IMR-90 (cell line): ENCODE data around the gene MEGF9. TPM values are rescaled to one million over a fixed set of nuclear protein-coding genes. Genes with fewer than 3 reads are reported as not detected.
"Not testable (repeated sequence)": the region's sequence is repeated elsewhere in the genome, so short reads cannot be mapped to it uniquely, and the experiment has no call there.

Experiments used
- ATAC-seq: fragments of 200-7000 bp; cut with Tn5 transposase; 2 replicates; pipeline ENCODE4 v1.9.1; 2020; ENCODE audit warnings: low read depth, mild to moderate bottlenecking, moderate library complexity
- BruUV-seq: library from RNA; stranded (reverse); fragments of 400-500 nt; replicated peaks from 2 replicates; lab custom pipeline; 2021; lab: Mats Ljungman, UMichigan
- CTCF ChIA-PET: fragments of 300-600 bp; formaldehyde crosslinking; extraction: SDS; loops from one replicate; lab custom pipeline; 2021; ENCODE audit warnings: antibody characterized with exemption; lab: Yijun Ruan, JAX
- POLR2A ChIA-PET: fragments of 300-600 bp; sonication (Branson Sonifier 250); formaldehyde crosslinking; loops from one replicate; lab custom pipeline; 2022; ENCODE audit warnings: antibody characterized with exemption; ENCODE audit not compliant: unreplicated experiment; lab: Charles Lee
- DNase-seq: peaks from one replicate; pipeline ENCODE4 v3.0.0; 2013
- H2AFZ ChIP-seq: replicated peaks from 2 replicates; pipeline ENCODE3; 2013; ENCODE audit warnings: low read length, mild to moderate bottlenecking; ENCODE audit not compliant: poor library complexity
- H2AK5ac ChIP-seq: 2 replicates; pipeline ENCODE4 v1.6.1; 2013; ENCODE audit warnings: low read depth, low read length, inconsistent platforms
- H2AK9ac ChIP-seq: replicated peaks from 2 replicates; pipeline ENCODE3; 2013; ENCODE audit warnings: mild to moderate bottlenecking, low read depth, low read length, moderate library complexity; ENCODE audit not compliant: poor library complexity
- H2BK120ac ChIP-seq: 2 replicates; pipeline ENCODE4 v1.6.1; 2013; ENCODE audit warnings: low read depth, low read length, inconsistent platforms
- H2BK15ac ChIP-seq: 3 replicates; pipeline ENCODE4 v1.6.1; 2013; ENCODE audit warnings: low read depth, low read length, inconsistent platforms
- H2BK20ac ChIP-seq: 2 replicates; pipeline ENCODE4 v1.6.1; 2013; ENCODE audit warnings: low read depth, mild to moderate bottlenecking, inconsistent platforms, low read length, moderate library complexity
- H2BK5ac ChIP-seq: 2 replicates; pipeline ENCODE4 v1.6.1; 2013; ENCODE audit warnings: mild to moderate bottlenecking, low read depth, low read length, inconsistent platforms; ENCODE audit not compliant: poor library complexity, severe bottlenecking
- H3K14ac ChIP-seq: replicated peaks from 2 replicates; pipeline ENCODE4 v1.6.1; 2013; ENCODE audit warnings: low read depth, low read length, inconsistent platforms
- H3K18ac ChIP-seq: 2 replicates; pipeline ENCODE4 v1.6.1; 2013; ENCODE audit warnings: low read depth, low read length, control low read depth
- H3K23ac ChIP-seq: 2 replicates; pipeline ENCODE4 v1.6.1; 2013; ENCODE audit warnings: low read depth, low read length, inconsistent platforms
- H3K27ac ChIP-seq: 2 replicates; pipeline ENCODE4 v1.5.1; 2013; ENCODE audit warnings: mild to moderate bottlenecking, control low read depth, low read length; ENCODE audit not compliant: insufficient read depth
- H3K27me3 ChIP-seq: 2 replicates; pipeline ENCODE4 v1.6.1; 2013; ENCODE audit warnings: low read length; ENCODE audit not compliant: control insufficient read depth, insufficient read depth
- H3K36me3 ChIP-seq: 2 replicates; pipeline ENCODE4 v1.6.1; 2013; ENCODE audit warnings: low read length, mixed read lengths; ENCODE audit not compliant: control insufficient read depth, insufficient read depth
- H3K4ac ChIP-seq: 2 replicates; pipeline ENCODE4 v1.6.1; 2013; ENCODE audit warnings: low read depth, low read length, inconsistent platforms
- H3K4me1 ChIP-seq: 2 replicates; pipeline ENCODE4 v1.6.1; 2013; ENCODE audit warnings: low read length, mixed read lengths; ENCODE audit not compliant: control insufficient read depth, insufficient read depth
- H3K4me2 ChIP-seq: 2 replicates; pipeline ENCODE4 v1.6.1; 2013; ENCODE audit warnings: low read depth, mild to moderate bottlenecking, control low read depth, low read length, moderate library complexity
- H3K4me3 ChIP-seq: 2 replicates; pipeline ENCODE4 v1.5.1; 2013; ENCODE audit warnings: low read depth, mild to moderate bottlenecking, control low read depth, low read length, moderate library complexity; ENCODE audit not compliant: insufficient read depth
- H3K56ac ChIP-seq: 2 replicates; pipeline ENCODE4 v1.6.1; 2013; ENCODE audit warnings: low read length, inconsistent platforms; ENCODE audit not compliant: insufficient read depth; ENCODE audit errors: extremely low read depth
- H3K79me1 ChIP-seq, 2 experiments: 2 replicates each; pipeline ENCODE4 v1.6.1; 2013; ENCODE audit warnings: low read length in 2 of 2, inconsistent platforms in 1 of 2, low read depth in 1 of 2
- H3K9ac ChIP-seq: 2 replicates; pipeline ENCODE4 v1.6.1; 2013; ENCODE audit warnings: low read depth, low read length, control low read depth
- H3K9me1 ChIP-seq: 2 replicates; pipeline ENCODE4 v1.6.1; 2013; ENCODE audit warnings: low read length, inconsistent platforms; ENCODE audit not compliant: insufficient read depth
- H3K9me3 ChIP-seq: 2 replicates; pipeline ENCODE4 v1.6.1; 2013; ENCODE audit warnings: low read length; ENCODE audit not compliant: control insufficient read depth, insufficient read depth
- H4K20me1 ChIP-seq: 2 replicates; pipeline ENCODE4 v1.6.1; 2013; ENCODE audit warnings: low read length, inconsistent platforms; ENCODE audit not compliant: insufficient read depth
- H4K5ac ChIP-seq: 2 replicates; pipeline ENCODE4 v1.6.1; 2013; ENCODE audit warnings: mild to moderate bottlenecking, low read depth, low read length, control low read depth
- H4K8ac ChIP-seq, 2 experiments: 2 replicates each; pipeline ENCODE4 v1.6.1; 2013; ENCODE audit warnings: low read depth in 2 of 2, low read length in 2 of 2, control low read depth in 1 of 2, inconsistent platforms in 1 of 2
- H4K91ac ChIP-seq: 2 replicates; pipeline ENCODE4 v1.6.1; 2013; ENCODE audit warnings: low read depth, low read length, inconsistent platforms; ENCODE audit not compliant: insufficient read depth
- WGBS, 2 experiments: methylation state at CpG; one replicate each; pipeline versions ENCODE4 v1.1.5 to v1.1.7; 2013; ENCODE audit warnings: missing lambda C conversion rate in 2 of 2; ENCODE audit not compliant: insufficient read length in 1 of 2; ENCODE audit errors: extremely low coverage in 2 of 2; 5-methylcytosine and 5-hydroxymethylcytosine counted together
- dilution Hi-C: fragments of 300-500 bp; cut with HindIII; formaldehyde crosslinking; loops from one replicate; pipeline ENCODE4 v1.14.3; 2018; ENCODE audit warnings: low sequenced_read_pairs; ENCODE audit not compliant: unreplicated experiment
- in situ Hi-C: fragments of 300-500 bp; cut with MboI; formaldehyde crosslinking; loops from 3 replicates; pipeline ENCODE4 v1.14.3; 2019; ENCODE audit warnings: low sequenced_read_pairs, inconsistent platforms, mixed read lengths
- intact Hi-C: fragments of 100-400 bp; cut with micrococcal nuclease; formaldehyde crosslinking; loops from 2 replicates; pipeline ENCODE4 v1.10.0; 2022
- polyA plus RNA-seq, 3 experiments: library from polyadenylated mRNA; depleted of rRNA; stranded (reverse); fragments of >200 nt; gene quantifications; 2 replicates each; pipeline ENCODE4 v1.2.3, GENCODE V29; 2012; ENCODE audit warnings: low replicate concordance in 1 of 3
- total RNA-seq: library from RNA; depleted of rRNA; stranded (reverse); fragments of >200 nt; gene quantifications from 2 replicates; pipeline ENCODE4 v1.2.3, GENCODE V29; 2012

Gene MEGF9
- total and polyA plus RNA-seq, 2 of the 4 experiments (the other 2 are of a cell fraction): 3.4 TPM

DNA sequence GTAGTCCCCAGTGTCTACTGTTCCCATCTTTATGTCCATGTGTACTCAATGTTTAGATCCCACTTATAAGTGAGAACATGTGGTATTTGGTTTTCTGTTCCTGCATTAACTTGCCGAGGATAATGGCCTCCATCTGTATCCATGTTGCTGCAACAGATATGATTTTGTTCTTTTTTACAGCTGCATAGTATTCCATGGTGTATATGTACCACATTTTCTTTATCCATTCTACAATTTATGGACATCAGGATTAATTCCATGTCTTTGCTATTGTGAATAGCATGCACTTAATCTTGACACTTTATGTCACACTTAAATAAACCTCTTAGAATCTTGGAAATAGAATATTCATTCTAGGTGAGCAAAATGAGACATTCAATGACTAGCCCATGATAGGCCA is 73.4 kb downstream of the MEGF9 start:
- not testable (repeated sequence) for BruUV-seq

More for the DNA sequence above, 73.4 kb downstream of the MEGF9 start:
- in situ Hi-C loops, CTCF ChIA-PET, H3K36me3 ChIP-seq, H3K4me1 ChIP-seq, H4K8ac ChIP-seq, H2AK9ac ChIP-seq, H2AK5ac ChIP-seq, H3K4me2 ChIP-seq, H4K91ac ChIP-seq, H2AFZ ChIP-seq, H4K20me1 ChIP-seq, H3K9me3 ChIP-seq, intact Hi-C loops, H3K23ac ChIP-seq, H4K5ac ChIP-seq, H2BK120ac ChIP-seq, H3K56ac ChIP-seq, H3K4ac ChIP-seq, H3K27me3 ChIP-seq, DNase-seq, H3K18ac ChIP-seq, H3K14ac ChIP-seq, H3K4me3 ChIP-seq, H3K9me1 ChIP-seq, dilution Hi-C loops, H2BK5ac ChIP-seq, H2BK20ac ChIP-seq, H3K9ac ChIP-seq, ATAC-seq, H3K27ac ChIP-seq, POLR2A ChIA-PET, H2BK15ac ChIP-seq, H3K79me1 ChIP-seq: not testable (repeated sequence)
- WGBS, 2 experiments: no CpG with 5 or more reads among the region's 1 CpG
